Vein endothelial cell (primary cell): ENCODE data around the gene GDE1. TPM values are rescaled to one million over a fixed set of nuclear protein-coding genes. Genes with fewer than 3 reads are reported as not detected.

Experiments used
- total RNA-seq: library from RNA; depleted of rRNA; stranded (reverse); fragments of >200 nt; gene quantifications from 2 replicates; pipeline ENCODE4 v1.2.3, GENCODE V29; 2012

The GDE1 gene, protein sequence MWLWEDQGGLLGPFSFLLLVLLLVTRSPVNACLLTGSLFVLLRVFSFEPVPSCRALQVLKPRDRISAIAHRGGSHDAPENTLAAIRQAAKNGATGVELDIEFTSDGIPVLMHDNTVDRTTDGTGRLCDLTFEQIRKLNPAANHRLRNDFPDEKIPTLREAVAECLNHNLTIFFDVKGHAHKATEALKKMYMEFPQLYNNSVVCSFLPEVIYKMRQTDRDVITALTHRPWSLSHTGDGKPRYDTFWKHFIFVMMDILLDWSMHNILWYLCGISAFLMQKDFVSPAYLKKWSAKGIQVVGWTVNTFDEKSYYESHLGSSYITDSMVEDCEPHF
- total RNA-seq = 53.9 and 54.5 TPM in 2 replicates

GRCh38 chr16:19521471-19522396, at the start of gene GDE1:
GDE1 (minus strand) TSS chr16:19522098; CDS start chr16:19521964, 134 bp downstream.

DNA sequence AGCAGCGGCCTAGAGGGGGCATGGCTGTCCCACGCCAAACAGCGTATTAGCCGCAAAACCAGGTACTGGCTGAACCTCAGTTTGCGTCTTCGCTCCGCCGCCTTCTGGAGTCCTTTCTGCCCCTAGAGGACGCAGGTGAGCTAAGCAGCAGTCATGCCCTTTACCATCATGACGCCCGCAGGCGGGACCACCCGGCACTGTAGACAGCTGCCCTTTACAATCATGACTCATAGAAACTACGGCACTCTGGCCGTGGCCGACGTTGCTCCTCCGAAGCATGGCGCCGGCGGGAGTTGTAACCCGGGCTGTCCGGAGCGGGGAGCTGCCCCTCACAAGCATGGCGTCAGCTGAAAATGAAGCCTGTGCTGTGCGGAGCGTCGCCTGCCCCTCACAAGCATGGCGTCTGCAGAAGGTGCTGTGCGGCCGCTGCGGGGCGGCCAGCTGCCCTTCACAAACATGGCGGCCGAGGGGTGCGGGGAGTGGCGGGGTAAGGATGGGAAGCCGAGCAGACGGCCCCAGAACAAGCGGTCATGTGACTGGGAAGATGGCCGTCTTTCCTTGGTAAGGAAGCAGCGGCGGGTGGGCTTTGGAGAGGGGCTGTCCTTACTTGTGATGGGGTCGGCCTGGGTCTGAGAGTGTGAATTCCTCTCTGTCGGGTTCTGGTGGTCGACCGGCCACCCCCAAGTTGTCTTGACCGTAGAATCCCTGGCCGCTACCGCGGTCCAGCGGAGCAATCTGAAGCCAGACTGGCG, 33.5 kb upstream of the GDE1 start, which contains the start of gene VPS35L:
Gene VPS35L, plus strand, starts transcription at position 518 of the 752 bp plus-strand sequence. Its CDS starts 27 bp downstream, at position 545.

GRCh38 chr16:19523559-19524355, 1.9 kb upstream of the GDE1 start, which contains the start of gene CCP110:
CCP110 (plus strand) TSS chr16:19523942; CDS start chr16:19527882, 3,940 bp downstream.

Other genes with a start within 250 kb of the GDE1 start
- not detected in 2 replicates for gene CLEC19A, start 236.4 kb downstream of the GDE1 start, total RNA-seq
- not detected in 2 replicates for gene TMC5, start 104.2 kb downstream of the GDE1 start, total RNA-seq
- 8.2 and 17.4 TPM in 2 replicates for gene CCP110, start 1.8 kb upstream of the GDE1 start, total RNA-seq
- gene VPS35L, start 33.6 kb upstream of the GDE1 start, total RNA-seq = 54.5 and 69.4 TPM in 2 replicates
- 16.0 and 18.0 TPM in 2 replicates for gene KNOP1, start 196.1 kb upstream of the GDE1 start, total RNA-seq
- gene IQCK, start 196.2 kb upstream of the GDE1 start, total RNA-seq = 15.7 and 16.0 TPM in 2 replicates